Activated CD4-positive, alpha-beta T cell treated with anti-CD3 and anti-CD28 coated beads, Interleukin-2, amount 50 U/mL, for 16 hours (primary cell): Measurements from ENCODE around the gene ANKRD40.
"Not testable (repeated sequence)": the region's sequence is repeated elsewhere in the genome, so short reads cannot be mapped to it uniquely, and the experiment has no call there.

Source experiments
- DNase-seq: peaks from one replicate; pipeline ENCODE4 v3.0.0-alpha.2; 2020

ANKRD40 gene

GRCh38 chr17:50710650-50711049 lies 2.9 kb upstream of the ANKRD40 start:
- no peak for DNase-seq

- DNase-seq: no peak
Measured at GRCh38 chr17:50710025-50710424, 2.3 kb upstream of the ANKRD40 start.

GRCh38 chr17:50709053-50709452 lies 1.3 kb upstream of the ANKRD40 start:
- DNase-seq: not testable (repeated sequence)

GRCh38 chr17:50708050-50709000 lies 611 bp upstream of the ANKRD40 start:
- DNase-seq: peak; percentile 24

GRCh38 chr17:50703162-50703561 lies 4.6 kb downstream of the ANKRD40 start:
- no peak for DNase-seq

- DNase-seq: no peak
Measured at GRCh38 chr17:50699410-50699809, 8.3 kb downstream of the ANKRD40 start.

- DNase-seq: no peak
Measured at GRCh38 chr17:50697663-50698272, 9.9 kb downstream of the ANKRD40 start.

- no peak for DNase-seq
Measured at GRCh38 chr17:50697062-50697461, 10.7 kb downstream of the ANKRD40 start.

- no peak for DNase-seq
Measured at GRCh38 chr17:50696365-50696879, 11.3 kb downstream of the ANKRD40 start.

- no peak for DNase-seq
Measured at GRCh38 chr17:50693036-50693682, 14.6 kb downstream of the ANKRD40 start.

GRCh38 chr17:50692448-50693035 lies 15.2 kb downstream of the ANKRD40 start:
- no peak for DNase-seq

GRCh38 chr17:50691550-50692447 lies 15.9 kb downstream of the ANKRD40 start:
- no peak for DNase-seq

- no peak for DNase-seq
Measured at GRCh38 chr17:50690887-50691549, 16.7 kb downstream of the ANKRD40 start.

- no peak for DNase-seq
Measured at GRCh38 chr17:50689956-50690886, 17.5 kb downstream of the ANKRD40 start.

- no peak for DNase-seq
Measured at GRCh38 chr17:50689251-50689650, 18.5 kb downstream of the ANKRD40 start.

GRCh38 chr17:50688245-50688644 lies 19.5 kb downstream of the ANKRD40 start:
- no peak for DNase-seq

GRCh38 chr17:50687200-50688066 lies 20.3 kb downstream of the ANKRD40 start:
- no peak for DNase-seq

- no peak for DNase-seq
Measured at GRCh38 chr17:50686494-50687199, 21.1 kb downstream of the ANKRD40 start.
